HEK293 (cell line): ENCODE data around the gene PTP4A2.

Source experiments
- GLIS1 ChIP-seq: fragments of 450-650 bp; formaldehyde crosslinking; IDR thresholded peaks from 2 replicates; pipeline ENCODE4 v1.5.1; 2016; ENCODE audit warnings: missing biosample characterization, missing genetic modification characterization
- KLF8 ChIP-seq: fragments of 450-650 bp; formaldehyde crosslinking; IDR thresholded peaks from 2 replicates; pipeline ENCODE4 v1.5.1; 2016; ENCODE audit warnings: missing biosample characterization, missing genetic modification characterization
- PRDM1 ChIP-seq: fragments of 450-650 bp; formaldehyde crosslinking; IDR thresholded peaks from 2 replicates; pipeline ENCODE4; 2016; ENCODE audit warnings: missing biosample characterization, missing genetic modification characterization
- REPIN1 ChIP-seq: fragments of 450-650 bp; formaldehyde crosslinking; IDR thresholded peaks from 2 replicates; pipeline ENCODE4 v1.5.1; 2017; ENCODE audit warnings: missing biosample characterization, missing genetic modification characterization, low read depth
- SETDB1 ChIP-seq: IDR thresholded peaks from one replicate; pipeline ENCODE4 v1.6.1; 2017; ENCODE audit warnings: mild to moderate bottlenecking, low read length, moderate library complexity, mixed read lengths; ENCODE audit not compliant: insufficient read length
- TRIM28 ChIP-seq: IDR thresholded peaks from 2 replicates; pipeline ENCODE4 v1.6.1; 2011; ENCODE audit warnings: low read length, control low read depth, borderline replicate concordance
- YY1 ChIP-seq: fragments of 450-650 bp; formaldehyde crosslinking; IDR thresholded peaks from 2 replicates; pipeline ENCODE4 v1.5.1; 2018; ENCODE audit warnings: missing biosample characterization, missing genetic modification characterization
- ZBTB17 ChIP-seq: fragments of 450-650 bp; formaldehyde crosslinking; IDR thresholded peaks from 2 replicates; pipeline ENCODE4 v1.5.1; 2016; ENCODE audit warnings: missing biosample characterization, missing genetic modification characterization
- ZBTB20 ChIP-seq: fragments of 450-650 bp; formaldehyde crosslinking; IDR thresholded peaks from 2 replicates; pipeline ENCODE4 v1.5.1; 2016; ENCODE audit warnings: missing biosample characterization, missing genetic modification characterization
- ZNF10 ChIP-seq: fragments of 450-650 bp; formaldehyde crosslinking; IDR thresholded peaks from 2 replicates; pipeline ENCODE4 v1.5.1; 2017; ENCODE audit warnings: missing biosample characterization, missing genetic modification characterization
- ZNF121 ChIP-seq: fragments of 450-650 bp; formaldehyde crosslinking; IDR thresholded peaks from 2 replicates; pipeline ENCODE4 v1.5.1; 2016; ENCODE audit warnings: missing biosample characterization, missing genetic modification characterization
- ZNF133 ChIP-seq: fragments of 450-650 bp; formaldehyde crosslinking; IDR thresholded peaks from 2 replicates; pipeline ENCODE4 v1.5.1; 2016; ENCODE audit warnings: missing biosample characterization, missing genetic modification characterization
- ZNF175 ChIP-seq: fragments of 450-650 bp; formaldehyde crosslinking; IDR thresholded peaks from 2 replicates; pipeline ENCODE4 v1.5.1; 2016; ENCODE audit warnings: missing biosample characterization, missing genetic modification characterization
- ZNF214 ChIP-seq: fragments of 450-650 bp; formaldehyde crosslinking; IDR thresholded peaks from 2 replicates; pipeline ENCODE4 v1.5.1; 2017; ENCODE audit warnings: missing biosample characterization, mild to moderate bottlenecking, missing genetic modification characterization, borderline replicate concordance
- ZNF266 ChIP-seq: fragments of 450-650 bp; formaldehyde crosslinking; IDR thresholded peaks from 2 replicates; pipeline ENCODE4 v1.5.1; 2016; ENCODE audit warnings: missing biosample characterization, missing genetic modification characterization, low read depth
- ZNF366 ChIP-seq: fragments of 450-650 bp; formaldehyde crosslinking; conservative IDR thresholded peaks from 2 replicates; pipeline ENCODE4 v1.5.1; 2016; ENCODE audit warnings: missing biosample characterization, missing genetic modification characterization
- ZNF423 ChIP-seq: fragments of 450-650 bp; formaldehyde crosslinking; IDR thresholded peaks from 2 replicates; pipeline ENCODE4 v1.5.1; 2016; ENCODE audit warnings: missing biosample characterization, missing genetic modification characterization
- ZNF514 ChIP-seq: fragments of 450-650 bp; formaldehyde crosslinking; IDR thresholded peaks from 2 replicates; pipeline ENCODE4 v1.5.1; 2016; ENCODE audit warnings: missing biosample characterization, missing genetic modification characterization
- ZNF530 ChIP-seq: fragments of 450-650 bp; formaldehyde crosslinking; IDR thresholded peaks from 2 replicates; pipeline ENCODE4 v1.5.1; 2016; ENCODE audit warnings: low read depth, missing biosample characterization, missing genetic modification characterization
- ZNF549 ChIP-seq: fragments of 450-650 bp; IDR thresholded peaks from 2 replicates; pipeline ENCODE4 v1.5.1; 2018; ENCODE audit warnings: missing biosample characterization, missing genetic modification characterization, mild to moderate bottlenecking, inconsistent platforms, moderate library complexity
- ZNF558 ChIP-seq: fragments of 450-650 bp; formaldehyde crosslinking; IDR thresholded peaks from 2 replicates; pipeline ENCODE4 v1.5.1; 2016; ENCODE audit warnings: missing biosample characterization, missing genetic modification characterization
- ZNF621 ChIP-seq: fragments of 450-650 bp; formaldehyde crosslinking; IDR thresholded peaks from 2 replicates; pipeline ENCODE4 v1.5.1; 2017; ENCODE audit warnings: missing biosample characterization, missing genetic modification characterization
- ZNF626 ChIP-seq: fragments of 450-650 bp; sonication (Bioruptor Pico); formaldehyde crosslinking; IDR thresholded peaks from 2 replicates; pipeline ENCODE4 v1.5.1; 2018; ENCODE audit warnings: missing biosample characterization, missing genetic modification characterization, inconsistent platforms
- ZNF792 ChIP-seq: fragments of 450-650 bp; formaldehyde crosslinking; IDR thresholded peaks from 2 replicates; pipeline ENCODE4 v1.5.1; 2016; ENCODE audit warnings: missing biosample characterization, missing genetic modification characterization
- ZNF843 ChIP-seq: fragments of 450-650 bp; formaldehyde crosslinking; IDR thresholded peaks from 2 replicates; pipeline ENCODE4 v1.5.1; 2016; ENCODE audit warnings: missing biosample characterization, missing genetic modification characterization
- ZSCAN23 ChIP-seq: fragments of 450-650 bp; formaldehyde crosslinking; IDR thresholded peaks from 2 replicates; pipeline ENCODE4 v1.5.1; 2016; ENCODE audit warnings: missing biosample characterization, missing genetic modification characterization
- TF ChIP-seq, protein P1 (sequence below): fragments of 450-650 bp; formaldehyde crosslinking; IDR thresholded peaks from 2 replicates; pipeline ENCODE4 v1.5.1; 2016; ENCODE audit warnings: missing biosample characterization, missing genetic modification characterization
- TF ChIP-seq, protein P2 (sequence below): fragments of 450-650 bp; formaldehyde crosslinking; IDR thresholded peaks from 2 replicates; pipeline ENCODE4 v1.5.1; 2016; ENCODE audit warnings: missing biosample characterization, missing genetic modification characterization
- TF ChIP-seq, protein P3 (sequence below): fragments of 450-650 bp; formaldehyde crosslinking; IDR thresholded peaks from 2 replicates; pipeline ENCODE4 v1.5.1; 2017; ENCODE audit warnings: missing biosample characterization, missing genetic modification characterization
- TF ChIP-seq, protein P4 (sequence below): fragments of 450-650 bp; formaldehyde crosslinking; IDR thresholded peaks from 2 replicates; pipeline ENCODE4; 2016; ENCODE audit warnings: missing biosample characterization, missing genetic modification characterization
- TF ChIP-seq, protein P5 (sequence below): fragments of 450-650 bp; formaldehyde crosslinking; IDR thresholded peaks from 2 replicates; pipeline ENCODE4 v1.5.1; 2016; ENCODE audit warnings: missing biosample characterization, missing genetic modification characterization
- TF ChIP-seq, protein P6 (sequence below): fragments of 450-650 bp; formaldehyde crosslinking; IDR thresholded peaks from 2 replicates; pipeline ENCODE4 v1.5.1; 2017; ENCODE audit warnings: missing biosample characterization, mild to moderate bottlenecking, missing genetic modification characterization, moderate library complexity

Gene PTP4A2

DNA sequence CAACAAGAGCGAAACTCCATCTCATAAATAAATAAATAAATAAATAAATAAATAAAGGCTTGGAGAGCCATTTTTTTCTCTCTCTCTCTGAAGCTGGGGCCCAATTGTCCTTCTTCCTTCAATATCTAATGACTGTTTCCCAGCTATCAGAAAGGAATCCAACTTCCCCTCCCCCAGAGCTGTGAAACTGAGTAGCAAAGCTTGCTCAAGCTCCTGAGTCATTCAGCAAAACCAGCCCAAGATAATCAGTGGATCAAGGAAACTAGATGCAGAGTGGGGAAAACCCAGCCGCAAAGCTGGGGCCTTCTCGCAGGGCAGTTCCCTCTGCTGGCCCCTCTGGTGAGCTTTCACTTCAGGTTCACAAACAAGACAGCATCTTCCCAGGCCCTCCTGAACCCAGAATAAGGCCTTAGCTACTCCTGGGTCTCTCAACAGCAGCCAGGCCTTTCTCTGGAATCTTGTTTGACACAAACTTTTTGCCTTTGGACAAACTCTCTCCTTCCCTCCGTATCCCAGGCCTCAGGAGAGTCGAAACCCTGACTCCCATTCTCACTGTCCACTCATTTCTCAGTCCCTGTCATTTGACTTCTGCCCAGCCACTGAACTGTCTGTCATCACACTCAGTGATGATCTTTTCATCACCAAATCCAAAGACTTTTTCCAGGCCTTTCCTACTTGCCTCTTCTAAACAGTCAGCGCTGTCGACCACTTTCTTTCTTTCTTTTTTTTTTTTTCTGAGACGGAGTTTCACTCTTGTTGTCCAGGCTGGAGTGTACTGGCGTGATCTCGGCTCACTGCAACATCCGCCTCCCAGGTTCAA is 18.0 kb upstream of the PTP4A2 start (continued):
- TF ChIP-seq ZNF549 (tag by site-specific recombination) (no peak), ZNF843 (no peak), ZNF175 (no peak), REPIN1 (tag by site-specific recombination) (no peak), SETDB1 (no peak), ZNF266 (no peak), ZNF121 (tag by site-specific recombination) (no peak), YY1 (no peak), KLF8 (no peak), PRDM1 (tag by site-specific recombination) (peak; percentile 86), ZSCAN23 (tag by site-specific recombination) (no peak), ZBTB20 (tag by site-specific recombination) (peak; percentile 9; the same call in 1 of the 2 replicates), ZNF514 (no peak), ZNF133 (no peak), ZNF423 (tag by site-specific recombination) (no peak), ZNF366 (tag by site-specific recombination) (no peak), ZNF621 (tag by site-specific recombination) (no peak), ZBTB17 (peak; percentile 66), ZNF10 (tag by site-specific recombination) (peak; percentile 65; the same call in 1 of the 2 replicates), ZNF530 (tag by site-specific recombination) (no peak), ZNF558 (tag by site-specific recombination) (no peak), TRIM28 (peak; percentile 53; the same call in 1 of the 2 replicates), ZNF214 (tag by site-specific recombination) (no peak), GLIS1 (no peak), ZNF626 (tag by site-specific recombination) (no peak), ZNF792 (no peak)
- TF ChIP-seq, protein P1, sequence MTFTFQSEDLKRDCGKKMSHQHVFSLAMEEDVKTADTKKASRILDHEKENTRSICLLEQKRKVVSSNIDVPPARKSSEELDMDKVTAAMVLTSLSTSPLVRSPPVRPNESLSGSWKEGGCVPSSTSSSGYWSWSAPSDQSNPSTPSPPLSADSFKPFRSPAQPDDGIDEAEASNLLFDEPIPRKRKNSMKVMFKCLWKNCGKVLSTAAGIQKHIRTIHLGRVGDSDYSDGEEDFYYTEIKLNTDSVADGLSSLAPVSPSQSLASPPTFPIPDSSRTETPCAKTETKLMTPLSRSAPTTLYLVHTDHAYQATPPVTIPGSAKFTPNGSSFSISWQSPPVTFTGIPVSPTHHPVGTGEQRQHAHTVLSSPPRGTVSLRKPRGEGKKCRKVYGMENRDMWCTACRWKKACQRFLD (tag by site-specific recombination), result no peak
- TF ChIP-seq, protein P2, sequence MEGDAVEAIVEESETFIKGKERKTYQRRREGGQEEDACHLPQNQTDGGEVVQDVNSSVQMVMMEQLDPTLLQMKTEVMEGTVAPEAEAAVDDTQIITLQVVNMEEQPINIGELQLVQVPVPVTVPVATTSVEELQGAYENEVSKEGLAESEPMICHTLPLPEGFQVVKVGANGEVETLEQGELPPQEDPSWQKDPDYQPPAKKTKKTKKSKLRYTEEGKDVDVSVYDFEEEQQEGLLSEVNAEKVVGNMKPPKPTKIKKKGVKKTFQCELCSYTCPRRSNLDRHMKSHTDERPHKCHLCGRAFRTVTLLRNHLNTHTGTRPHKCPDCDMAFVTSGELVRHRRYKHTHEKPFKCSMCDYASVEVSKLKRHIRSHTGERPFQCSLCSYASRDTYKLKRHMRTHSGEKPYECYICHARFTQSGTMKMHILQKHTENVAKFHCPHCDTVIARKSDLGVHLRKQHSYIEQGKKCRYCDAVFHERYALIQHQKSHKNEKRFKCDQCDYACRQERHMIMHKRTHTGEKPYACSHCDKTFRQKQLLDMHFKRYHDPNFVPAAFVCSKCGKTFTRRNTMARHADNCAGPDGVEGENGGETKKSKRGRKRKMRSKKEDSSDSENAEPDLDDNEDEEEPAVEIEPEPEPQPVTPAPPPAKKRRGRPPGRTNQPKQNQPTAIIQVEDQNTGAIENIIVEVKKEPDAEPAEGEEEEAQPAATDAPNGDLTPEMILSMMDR (tag by site-specific recombination), result 0 out of 2 replicates have a peak, but pooled peaks have one; percentile 18
- TF ChIP-seq, protein P3, sequence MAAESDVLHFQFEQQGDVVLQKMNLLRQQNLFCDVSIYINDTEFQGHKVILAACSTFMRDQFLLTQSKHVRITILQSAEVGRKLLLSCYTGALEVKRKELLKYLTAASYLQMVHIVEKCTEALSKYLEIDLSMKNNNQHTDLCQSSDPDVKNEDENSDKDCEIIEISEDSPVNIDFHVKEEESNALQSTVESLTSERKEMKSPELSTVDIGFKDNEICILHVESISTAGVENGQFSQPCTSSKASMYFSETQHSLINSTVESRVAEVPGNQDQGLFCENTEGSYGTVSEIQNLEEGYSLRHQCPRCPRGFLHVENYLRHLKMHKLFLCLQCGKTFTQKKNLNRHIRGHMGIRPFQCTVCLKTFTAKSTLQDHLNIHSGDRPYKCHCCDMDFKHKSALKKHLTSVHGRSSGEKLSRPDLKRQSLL (tag by site-specific recombination), result peak; percentile 49; the same call in 1 of the 2 replicates
- TF ChIP-seq, protein P4, sequence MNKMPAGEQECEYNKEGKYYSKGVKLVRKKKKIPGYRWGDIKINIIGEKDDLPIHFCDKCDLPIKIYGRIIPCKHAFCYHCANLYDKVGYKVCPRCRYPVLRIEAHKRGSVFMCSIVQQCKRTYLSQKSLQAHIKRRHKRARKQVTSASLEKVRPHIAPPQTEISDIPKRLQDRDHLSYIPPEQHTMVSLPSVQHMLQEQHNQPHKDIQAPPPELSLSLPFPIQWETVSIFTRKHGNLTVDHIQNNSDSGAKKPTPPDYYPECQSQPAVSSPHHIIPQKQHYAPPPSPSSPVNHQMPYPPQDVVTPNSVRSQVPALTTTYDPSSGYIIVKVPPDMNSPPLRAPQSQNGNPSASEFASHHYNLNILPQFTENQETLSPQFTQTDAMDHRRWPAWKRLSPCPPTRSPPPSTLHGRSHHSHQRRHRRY, result no peak
- TF ChIP-seq, protein P5, sequence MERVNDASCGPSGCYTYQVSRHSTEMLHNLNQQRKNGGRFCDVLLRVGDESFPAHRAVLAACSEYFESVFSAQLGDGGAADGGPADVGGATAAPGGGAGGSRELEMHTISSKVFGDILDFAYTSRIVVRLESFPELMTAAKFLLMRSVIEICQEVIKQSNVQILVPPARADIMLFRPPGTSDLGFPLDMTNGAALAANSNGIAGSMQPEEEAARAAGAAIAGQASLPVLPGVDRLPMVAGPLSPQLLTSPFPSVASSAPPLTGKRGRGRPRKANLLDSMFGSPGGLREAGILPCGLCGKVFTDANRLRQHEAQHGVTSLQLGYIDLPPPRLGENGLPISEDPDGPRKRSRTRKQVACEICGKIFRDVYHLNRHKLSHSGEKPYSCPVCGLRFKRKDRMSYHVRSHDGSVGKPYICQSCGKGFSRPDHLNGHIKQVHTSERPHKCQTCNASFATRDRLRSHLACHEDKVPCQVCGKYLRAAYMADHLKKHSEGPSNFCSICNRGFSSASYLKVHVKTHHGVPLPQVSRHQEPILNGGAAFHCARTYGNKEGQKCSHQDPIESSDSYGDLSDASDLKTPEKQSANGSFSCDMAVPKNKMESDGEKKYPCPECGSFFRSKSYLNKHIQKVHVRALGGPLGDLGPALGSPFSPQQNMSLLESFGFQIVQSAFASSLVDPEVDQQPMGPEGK (tag by site-specific recombination), result no peak
- TF ChIP-seq, protein P6, sequence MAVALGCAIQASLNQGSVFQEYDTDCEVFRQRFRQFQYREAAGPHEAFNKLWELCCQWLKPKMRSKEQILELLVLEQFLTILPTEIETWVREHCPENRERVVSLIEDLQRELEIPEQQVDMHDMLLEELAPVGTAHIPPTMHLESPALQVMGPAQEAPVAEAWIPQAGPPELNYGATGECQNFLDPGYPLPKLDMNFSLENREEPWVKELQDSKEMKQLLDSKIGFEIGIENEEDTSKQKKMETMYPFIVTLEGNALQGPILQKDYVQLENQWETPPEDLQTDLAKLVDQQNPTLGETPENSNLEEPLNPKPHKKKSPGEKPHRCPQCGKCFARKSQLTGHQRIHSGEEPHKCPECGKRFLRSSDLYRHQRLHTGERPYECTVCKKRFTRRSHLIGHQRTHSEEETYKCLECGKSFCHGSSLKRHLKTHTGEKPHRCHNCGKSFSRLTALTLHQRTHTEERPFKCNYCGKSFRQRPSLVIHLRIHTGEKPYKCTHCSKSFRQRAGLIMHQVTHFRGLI (tag by site-specific recombination), result no peak
